Activated naive CD8-positive, alpha-beta T cell treated with anti-CD3 and anti-CD28 coated beads for 36 hours (primary cell): ENCODE data around the gene C16orf89. TPM values are rescaled to one million over a fixed set of nuclear protein-coding genes. Genes with fewer than 3 reads are reported as not detected.
A peak's percentile ranks its signal among the peaks of the same experiment; 100 is the strongest.

Experiments
- DNase-seq: peaks from one replicate; pipeline ENCODE4 v3.0.0; 2021
- H3K27ac Mint-ChIP-seq: one replicate; pipeline ENCODE4 v1.8.0; 2022; ENCODE audit warnings: mild to moderate bottlenecking, moderate library complexity, mixed read lengths
- H3K27me3 Mint-ChIP-seq: one replicate; pipeline ENCODE4 v1.8.0; 2022; ENCODE audit warnings: mild to moderate bottlenecking, mixed read lengths
- H3K36me3 Mint-ChIP-seq: one replicate; pipeline ENCODE4 v1.8.0; 2021; ENCODE audit warnings: mild to moderate bottlenecking, mixed read lengths
- H3K4me1 Mint-ChIP-seq: one replicate; pipeline ENCODE4 v1.8.0; 2021; ENCODE audit warnings: mixed read lengths
- H3K4me3 Mint-ChIP-seq: one replicate; pipeline ENCODE4 v1.8.0; 2022; ENCODE audit warnings: mild to moderate bottlenecking, moderate library complexity, mixed read lengths
- H3K9me3 Mint-ChIP-seq: one replicate; pipeline ENCODE4 v1.8.0; 2022; ENCODE audit warnings: mixed read lengths
- total RNA-seq, 2 experiments: library from RNA; stranded (reverse); gene quantifications; one replicate each; pipeline ENCODE4 v1.2.3, GENCODE V29; 2021

Gene C16orf89
- total RNA-seq, 2 experiments from 2014 or later, result not detected

GRCh38 chr16:5033256-5034166 lies 32.2 kb downstream of the C16orf89 start, which contains the start of gene NAGPA:
Gene NAGPA, minus strand, starts transcription at chr16:5033935. Its CDS starts 21 bp downstream, at chr16:5033914.
- Mint-ChIP-seq H3K9me3 (no peaks in the 10 kb centered on the region), H3K4me1 (peaks cover 22% of the 10 kb centered on the region), H3K27me3 (no peaks in the 10 kb centered on the region), H3K4me3 (peak within 1 kb of the TSS; percentile 88), H3K27ac (peak within 1 kb of the TSS; percentile 82), H3K36me3 (peaks cover 11% of the 10 kb centered on the region)
- DNase-seq, result peak; percentile 83

- no peaks in the 10 kb centered on the region for H3K9me3 Mint-ChIP-seq
- DNase-seq, result no peak
- peak overlapping the region; percentile 54 for H3K27ac Mint-ChIP-seq
- H3K36me3 Mint-ChIP-seq, result peaks cover 11% of the 10 kb centered on the region
- H3K27me3 Mint-ChIP-seq, result no peaks in the 10 kb centered on the region
- H3K4me3 Mint-ChIP-seq, result peak overlapping the region; percentile 88
- H3K4me1 Mint-ChIP-seq, result peaks cover 22% of the 10 kb centered on the region
Measured at GRCh38 chr16:5032748-5033167, 33.0 kb downstream of the C16orf89 start.

- no peak overlapping the region for H3K4me3 Mint-ChIP-seq
- H3K27ac Mint-ChIP-seq, result no peak overlapping the region
- peaks cover 11% of the 10 kb centered on the region for H3K36me3 Mint-ChIP-seq
- H3K27me3 Mint-ChIP-seq, result no peaks in the 10 kb centered on the region
- H3K9me3 Mint-ChIP-seq, result no peaks in the 10 kb centered on the region
- H3K4me1 Mint-ChIP-seq, result peaks cover 20% of the 10 kb centered on the region
- no peak for DNase-seq
Measured at GRCh38 chr16:5031601-5032000, 34.2 kb downstream of the C16orf89 start.

GRCh38 chr16:5030251-5030870 lies 35.4 kb downstream of the C16orf89 start:
- Mint-ChIP-seq H3K4me1 (peaks cover 20% of the 10 kb centered on the region), H3K9me3 (no peaks in the 10 kb centered on the region), H3K27me3 (no peaks in the 10 kb centered on the region), H3K4me3 (no peak overlapping the region), H3K36me3 (peaks cover 11% of the 10 kb centered on the region), H3K27ac (no peak overlapping the region)
- DNase-seq, result no peak

GRCh38 chr16:5028950-5029475 lies 36.7 kb downstream of the C16orf89 start:
- Mint-ChIP-seq H3K27ac (peak overlapping the region; percentile 14), H3K36me3 (peaks cover 11% of the 10 kb centered on the region), H3K4me3 (no peak overlapping the region), H3K4me1 (peaks cover 12% of the 10 kb centered on the region), H3K27me3 (no peaks in the 10 kb centered on the region), H3K9me3 (no peaks in the 10 kb centered on the region)
- DNase-seq, result no peak

GRCh38 chr16:5027575-5028235 lies 38.1 kb downstream of the C16orf89 start:
- Mint-ChIP-seq H3K27me3 (no peaks in the 10 kb centered on the region), H3K4me3 (no peak overlapping the region), H3K4me1 (peaks cover 8% of the 10 kb centered on the region), H3K27ac (no peak overlapping the region), H3K36me3 (peaks cover 9% of the 10 kb centered on the region), H3K9me3 (no peaks in the 10 kb centered on the region)
- no peak for DNase-seq

- Mint-ChIP-seq H3K36me3 (peaks cover 8% of the 10 kb centered on the region), H3K4me1 (peaks cover 5% of the 10 kb centered on the region), H3K9me3 (no peaks in the 10 kb centered on the region), H3K27ac (no peak overlapping the region), H3K4me3 (no peak overlapping the region), H3K27me3 (no peaks in the 10 kb centered on the region)
- DNase-seq, result no peak
Measured at GRCh38 chr16:5027086-5027485, 38.7 kb downstream of the C16orf89 start.

GRCh38 chr16:5026664-5027063 lies 39.1 kb downstream of the C16orf89 start:
- Mint-ChIP-seq H3K4me1 (peaks cover 2% of the 10 kb centered on the region), H3K27me3 (no peaks in the 10 kb centered on the region), H3K9me3 (no peaks in the 10 kb centered on the region), H3K27ac (no peak overlapping the region), H3K36me3 (peaks cover 7% of the 10 kb centered on the region), H3K4me3 (no peak overlapping the region)
- no peak for DNase-seq

- Mint-ChIP-seq H3K4me1 (no peaks in the 10 kb centered on the region), H3K27ac (no peak overlapping the region), H3K4me3 (no peak overlapping the region), H3K27me3 (no peaks in the 10 kb centered on the region), H3K9me3 (no peaks in the 10 kb centered on the region), H3K36me3 (peaks cover 3% of the 10 kb centered on the region)
- no peak for DNase-seq
Measured at GRCh38 chr16:5025171-5025632, 40.6 kb downstream of the C16orf89 start.

GRCh38 chr16:5024632-5025031 lies 41.1 kb downstream of the C16orf89 start:
- H3K4me3 Mint-ChIP-seq, result no peak overlapping the region
- H3K9me3 Mint-ChIP-seq, result no peaks in the 10 kb centered on the region
- no peak for DNase-seq
- no peaks in the 10 kb centered on the region for H3K27me3 Mint-ChIP-seq
- no peak overlapping the region for H3K27ac Mint-ChIP-seq
- H3K4me1 Mint-ChIP-seq, result no peaks in the 10 kb centered on the region
- peaks cover 3% of the 10 kb centered on the region for H3K36me3 Mint-ChIP-seq

GRCh38 chr16:5022521-5022920 lies 43.2 kb downstream of the C16orf89 start:
- H3K36me3 Mint-ChIP-seq, result no peaks in the 10 kb centered on the region
- no peaks in the 10 kb centered on the region for H3K4me1 Mint-ChIP-seq
- no peak overlapping the region for H3K4me3 Mint-ChIP-seq
- no peak overlapping the region for H3K27ac Mint-ChIP-seq
- DNase-seq, result no peak
- H3K9me3 Mint-ChIP-seq, result no peaks in the 10 kb centered on the region
- H3K27me3 Mint-ChIP-seq, result no peaks in the 10 kb centered on the region

- Mint-ChIP-seq H3K9me3 (no peaks in the 10 kb centered on the region), H3K27me3 (no peaks in the 10 kb centered on the region), H3K27ac (no peak overlapping the region), H3K36me3 (no peaks in the 10 kb centered on the region), H3K4me3 (no peak overlapping the region), H3K4me1 (no peaks in the 10 kb centered on the region)
- DNase-seq, result no peak
Measured at GRCh38 chr16:5020551-5020950, 45.2 kb downstream of the C16orf89 start.

- H3K4me1 Mint-ChIP-seq, result no peaks in the 10 kb centered on the region
- DNase-seq, result no peak
- no peaks in the 10 kb centered on the region for H3K9me3 Mint-ChIP-seq
- H3K27me3 Mint-ChIP-seq, result no peaks in the 10 kb centered on the region
- H3K36me3 Mint-ChIP-seq, result no peaks in the 10 kb centered on the region
- H3K4me3 Mint-ChIP-seq, result no peak overlapping the region
- H3K27ac Mint-ChIP-seq, result no peak overlapping the region
Measured at GRCh38 chr16:5019775-5020174, 46.0 kb downstream of the C16orf89 start.

- Mint-ChIP-seq H3K27ac (no peak overlapping the region), H3K4me3 (no peak overlapping the region), H3K4me1 (no peaks in the 10 kb centered on the region), H3K36me3 (no peaks in the 10 kb centered on the region), H3K27me3 (no peaks in the 10 kb centered on the region), H3K9me3 (no peaks in the 10 kb centered on the region)
- no peak for DNase-seq
Measured at GRCh38 chr16:5018793-5019192, 47.0 kb downstream of the C16orf89 start.

GRCh38 chr16:5017678-5017969 lies 48.1 kb downstream of the C16orf89 start:
- DNase-seq, result no peak
- Mint-ChIP-seq H3K9me3 (no peaks in the 10 kb centered on the region), H3K27me3 (no peaks in the 10 kb centered on the region), H3K27ac (no peak overlapping the region), H3K4me3 (no peak overlapping the region), H3K36me3 (no peaks in the 10 kb centered on the region), H3K4me1 (no peaks in the 10 kb centered on the region)
